Measurements from ENCODE around the gene EYA2.

DNA sequence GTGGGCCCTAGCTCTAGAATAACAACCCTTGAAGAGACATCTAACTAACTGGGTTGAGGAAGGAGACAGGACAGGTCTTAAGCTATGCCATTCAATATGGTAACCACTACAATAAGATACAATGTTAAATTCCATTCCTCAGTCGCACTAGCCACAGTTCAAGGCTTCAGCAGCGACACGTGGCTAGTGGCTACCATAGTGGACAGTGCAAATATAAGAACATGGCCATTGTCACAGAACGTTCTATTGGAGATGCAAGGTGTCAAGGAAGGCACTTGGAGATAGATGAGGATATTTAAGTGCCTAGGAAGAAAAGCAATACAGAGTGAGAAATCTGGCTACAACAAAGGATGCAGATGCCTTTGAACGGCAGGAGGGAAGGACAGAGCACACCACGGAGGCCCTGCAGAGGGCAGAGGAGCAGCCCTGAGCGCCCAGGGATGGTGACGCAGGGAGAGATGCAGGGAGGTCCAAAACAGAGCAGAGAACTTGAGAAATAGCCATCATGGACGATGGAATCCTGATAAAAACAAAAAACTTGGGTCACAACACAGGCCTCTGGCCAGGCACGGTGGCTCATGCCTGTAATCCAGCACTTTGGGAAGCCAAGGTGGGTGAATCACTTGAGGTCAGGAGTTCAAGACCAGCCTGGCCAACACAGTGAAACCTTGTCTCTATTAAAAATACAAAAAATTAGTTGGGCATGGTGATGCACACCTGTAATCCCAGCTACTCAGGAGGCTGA, 321.2 kb downstream of the EYA2 start:
- TF ChIP-seq, protein P1, sequence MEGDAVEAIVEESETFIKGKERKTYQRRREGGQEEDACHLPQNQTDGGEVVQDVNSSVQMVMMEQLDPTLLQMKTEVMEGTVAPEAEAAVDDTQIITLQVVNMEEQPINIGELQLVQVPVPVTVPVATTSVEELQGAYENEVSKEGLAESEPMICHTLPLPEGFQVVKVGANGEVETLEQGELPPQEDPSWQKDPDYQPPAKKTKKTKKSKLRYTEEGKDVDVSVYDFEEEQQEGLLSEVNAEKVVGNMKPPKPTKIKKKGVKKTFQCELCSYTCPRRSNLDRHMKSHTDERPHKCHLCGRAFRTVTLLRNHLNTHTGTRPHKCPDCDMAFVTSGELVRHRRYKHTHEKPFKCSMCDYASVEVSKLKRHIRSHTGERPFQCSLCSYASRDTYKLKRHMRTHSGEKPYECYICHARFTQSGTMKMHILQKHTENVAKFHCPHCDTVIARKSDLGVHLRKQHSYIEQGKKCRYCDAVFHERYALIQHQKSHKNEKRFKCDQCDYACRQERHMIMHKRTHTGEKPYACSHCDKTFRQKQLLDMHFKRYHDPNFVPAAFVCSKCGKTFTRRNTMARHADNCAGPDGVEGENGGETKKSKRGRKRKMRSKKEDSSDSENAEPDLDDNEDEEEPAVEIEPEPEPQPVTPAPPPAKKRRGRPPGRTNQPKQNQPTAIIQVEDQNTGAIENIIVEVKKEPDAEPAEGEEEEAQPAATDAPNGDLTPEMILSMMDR (IDR thresholded peaks at IDR 0.05 in 4 of 5, conservative IDR thresholded peaks at IDR 0.05 in 1 of 5): no peak
- no peak for TF ChIP-seq POLR2A (IDR thresholded peaks at IDR 0.05)
